ENCODE measurements around the gene MYH9. TPM values are rescaled to one million over a fixed set of nuclear protein-coding genes. Genes with fewer than 3 reads are reported as not detected.

MYH9 gene
- total RNA-seq, 1 experiment from 2014 or later, result 788 TPM

GRCh38 chr22:36386351-36386899 is 1.3 kb downstream of the MYH9 start:
- DNase-seq (ENCODE audit: low read depth, low spot score) (no peak), ATAC-seq (no peak)
- BruUV-seq (replicated peaks), result no TSS peak
- Histone ChIP-seq H3K27ac (ENCODE audit: low read length) (peak overlapping the region; percentile 95), H3K4me3 (ENCODE audit: low read depth in 2 of 2, low read length in 2 of 2) (peak overlapping the region; percentile 85 to 95), H3K9me3 (ENCODE audit: control insufficient read depth, insufficient read depth, low read depth, low read length) (no peaks in the 10 kb centered on the region), H3K27me3 (ENCODE audit: control insufficient read depth, insufficient read depth, low read length) (no peaks in the 10 kb centered on the region), H3K4me1 (ENCODE audit: control insufficient read depth, insufficient read depth, low read length) (peaks cover 14% of the 10 kb centered on the region), H3K36me3 (ENCODE audit: control insufficient read depth, insufficient read depth, low read length) (peaks cover 3% of the 10 kb centered on the region)
- TF ChIP-seq, protein P1, sequence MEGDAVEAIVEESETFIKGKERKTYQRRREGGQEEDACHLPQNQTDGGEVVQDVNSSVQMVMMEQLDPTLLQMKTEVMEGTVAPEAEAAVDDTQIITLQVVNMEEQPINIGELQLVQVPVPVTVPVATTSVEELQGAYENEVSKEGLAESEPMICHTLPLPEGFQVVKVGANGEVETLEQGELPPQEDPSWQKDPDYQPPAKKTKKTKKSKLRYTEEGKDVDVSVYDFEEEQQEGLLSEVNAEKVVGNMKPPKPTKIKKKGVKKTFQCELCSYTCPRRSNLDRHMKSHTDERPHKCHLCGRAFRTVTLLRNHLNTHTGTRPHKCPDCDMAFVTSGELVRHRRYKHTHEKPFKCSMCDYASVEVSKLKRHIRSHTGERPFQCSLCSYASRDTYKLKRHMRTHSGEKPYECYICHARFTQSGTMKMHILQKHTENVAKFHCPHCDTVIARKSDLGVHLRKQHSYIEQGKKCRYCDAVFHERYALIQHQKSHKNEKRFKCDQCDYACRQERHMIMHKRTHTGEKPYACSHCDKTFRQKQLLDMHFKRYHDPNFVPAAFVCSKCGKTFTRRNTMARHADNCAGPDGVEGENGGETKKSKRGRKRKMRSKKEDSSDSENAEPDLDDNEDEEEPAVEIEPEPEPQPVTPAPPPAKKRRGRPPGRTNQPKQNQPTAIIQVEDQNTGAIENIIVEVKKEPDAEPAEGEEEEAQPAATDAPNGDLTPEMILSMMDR (IDR thresholded peaks at IDR 0.05), result no peak
- TF ChIP-seq POLR2AphosphoS5 (IDR thresholded peaks at IDR 0.05; ENCODE audit: low read depth, low read length), result no peak
- TF ChIP-seq TCF7L2 (IDR thresholded peaks at IDR 0.05; ENCODE audit: low read depth, low read length), result no peak
- TF ChIP-seq, protein P2, sequence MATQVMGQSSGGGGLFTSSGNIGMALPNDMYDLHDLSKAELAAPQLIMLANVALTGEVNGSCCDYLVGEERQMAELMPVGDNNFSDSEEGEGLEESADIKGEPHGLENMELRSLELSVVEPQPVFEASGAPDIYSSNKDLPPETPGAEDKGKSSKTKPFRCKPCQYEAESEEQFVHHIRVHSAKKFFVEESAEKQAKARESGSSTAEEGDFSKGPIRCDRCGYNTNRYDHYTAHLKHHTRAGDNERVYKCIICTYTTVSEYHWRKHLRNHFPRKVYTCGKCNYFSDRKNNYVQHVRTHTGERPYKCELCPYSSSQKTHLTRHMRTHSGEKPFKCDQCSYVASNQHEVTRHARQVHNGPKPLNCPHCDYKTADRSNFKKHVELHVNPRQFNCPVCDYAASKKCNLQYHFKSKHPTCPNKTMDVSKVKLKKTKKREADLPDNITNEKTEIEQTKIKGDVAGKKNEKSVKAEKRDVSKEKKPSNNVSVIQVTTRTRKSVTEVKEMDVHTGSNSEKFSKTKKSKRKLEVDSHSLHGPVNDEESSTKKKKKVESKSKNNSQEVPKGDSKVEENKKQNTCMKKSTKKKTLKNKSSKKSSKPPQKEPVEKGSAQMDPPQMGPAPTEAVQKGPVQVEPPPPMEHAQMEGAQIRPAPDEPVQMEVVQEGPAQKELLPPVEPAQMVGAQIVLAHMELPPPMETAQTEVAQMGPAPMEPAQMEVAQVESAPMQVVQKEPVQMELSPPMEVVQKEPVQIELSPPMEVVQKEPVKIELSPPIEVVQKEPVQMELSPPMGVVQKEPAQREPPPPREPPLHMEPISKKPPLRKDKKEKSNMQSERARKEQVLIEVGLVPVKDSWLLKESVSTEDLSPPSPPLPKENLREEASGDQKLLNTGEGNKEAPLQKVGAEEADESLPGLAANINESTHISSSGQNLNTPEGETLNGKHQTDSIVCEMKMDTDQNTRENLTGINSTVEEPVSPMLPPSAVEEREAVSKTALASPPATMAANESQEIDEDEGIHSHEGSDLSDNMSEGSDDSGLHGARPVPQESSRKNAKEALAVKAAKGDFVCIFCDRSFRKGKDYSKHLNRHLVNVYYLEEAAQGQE (IDR thresholded peaks at IDR 0.05; ENCODE audit: insufficient read depth in 1 of 2, low read depth in 2 of 2, low read length in 1 of 2), result no peak
- TF ChIP-seq SIN3A (IDR thresholded peaks at IDR 0.05; ENCODE audit: borderline replicate concordance, insufficient read depth, low read depth, low read length), result no peak
- ChIA-PET CTCF (interaction anchor here (1.0 kb wide), 1 partner anchor 84 kb away, joined by 3 read pairs; no protein-coding TSS in a partner anchor), POLR2A (interaction anchor here (1.3 kb wide), 1 partner anchor 84 kb away, joined by 3 read pairs; no protein-coding TSS in a partner anchor)
- in situ Hi-C loops (cut with HindIII; ENCODE audit: low pct_unique_long_range_greater_than_20kb, low sequenced_read_pairs), result no loop called here
- intact Hi-C loops (cut with micrococcal nuclease; ENCODE audit: unreplicated experiment), result no loop called here

DNA sequence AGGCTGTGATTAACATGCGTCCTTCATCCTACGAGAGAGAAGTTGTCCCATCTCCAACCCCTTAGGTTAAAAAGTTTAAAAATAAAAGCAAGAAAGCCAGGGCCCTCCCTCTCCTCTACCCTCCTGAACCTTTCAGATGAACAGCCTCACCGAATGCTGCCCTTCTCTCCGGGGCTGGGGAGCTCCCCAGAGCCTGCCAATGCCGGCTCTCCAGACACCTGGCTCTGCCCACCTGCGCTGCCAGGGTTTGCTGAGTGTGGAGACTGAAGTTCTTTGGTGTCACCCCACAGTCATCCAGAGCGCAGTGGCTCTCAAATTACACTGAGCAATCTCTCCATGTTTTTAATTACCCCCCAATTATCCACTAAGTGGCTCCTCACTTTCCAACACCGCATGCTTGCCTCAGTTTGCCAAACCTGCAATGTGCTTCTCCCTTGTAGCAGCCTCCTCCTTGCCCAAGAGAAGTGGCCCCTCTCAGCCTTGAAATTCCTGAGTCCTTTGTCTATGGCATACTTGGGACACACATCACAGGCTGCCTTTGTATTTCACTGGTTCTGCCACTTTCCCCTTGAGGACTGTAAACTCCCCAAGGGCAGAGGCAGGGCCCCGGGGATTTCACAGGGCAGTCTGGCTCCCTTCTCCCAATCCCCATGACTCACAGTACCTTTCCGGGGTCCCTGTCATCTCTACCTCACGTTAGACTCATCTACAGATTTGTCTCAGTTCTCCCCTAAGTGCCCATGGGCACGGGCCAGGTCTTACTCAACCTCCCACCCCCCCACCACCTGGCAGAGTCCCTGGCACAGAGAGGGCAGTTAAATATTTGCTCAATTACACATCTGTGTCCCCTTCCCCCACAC is 2.0 kb downstream of the MYH9 start:
- in situ Hi-C loops (cut with HindIII; ENCODE audit: low pct_unique_long_range_greater_than_20kb, low sequenced_read_pairs), result no loop called here
- Histone ChIP-seq H3K4me3 (ENCODE audit: low read depth in 2 of 2, low read length in 2 of 2) (peak overlapping the region; percentile 85 to 95), H3K27me3 (ENCODE audit: control insufficient read depth, insufficient read depth, low read length) (no peaks in the 10 kb centered on the region), H3K36me3 (ENCODE audit: control insufficient read depth, insufficient read depth, low read length) (peaks cover 3% of the 10 kb centered on the region), H3K27ac (ENCODE audit: low read length) (peak overlapping the region; percentile 95), H3K9me3 (ENCODE audit: control insufficient read depth, insufficient read depth, low read depth, low read length) (no peaks in the 10 kb centered on the region), H3K4me1 (ENCODE audit: control insufficient read depth, insufficient read depth, low read length) (peaks cover 19% of the 10 kb centered on the region)
- DNase-seq (ENCODE audit: low read depth, low spot score) (no peak), ATAC-seq (no peak)
- BruUV-seq (replicated peaks), result TSS peak; percentile 77
- POLR2A ChIA-PET, result no interaction called here
- intact Hi-C loops (cut with micrococcal nuclease; ENCODE audit: unreplicated experiment), result no loop called here
- TF ChIP-seq, protein P1 (IDR thresholded peaks at IDR 0.05), result no peak
- TF ChIP-seq, protein P2 (IDR thresholded peaks at IDR 0.05; ENCODE audit: insufficient read depth in 1 of 2, low read depth in 2 of 2, low read length in 1 of 2), result no peak
- peak; percentile 54 for TF ChIP-seq POLR2AphosphoS5 (IDR thresholded peaks at IDR 0.05; ENCODE audit: low read depth, low read length)
- TF ChIP-seq SIN3A (IDR thresholded peaks at IDR 0.05; ENCODE audit: borderline replicate concordance, insufficient read depth, low read depth, low read length), result no peak
- no peak for TF ChIP-seq TCF7L2 (IDR thresholded peaks at IDR 0.05; ENCODE audit: low read depth, low read length)
- CTCF ChIA-PET, result interaction anchor here (1.0 kb wide), 1 partner anchor 85 kb away, joined by 3 read pairs; no protein-coding TSS in a partner anchor

Data from Panc1 (cell line).